NCI-H526 treated with DMSO at 0.1 percent for 48 hours (cell line): ENCODE results near the gene DNAH3.
"Not testable (repeated sequence)": the region's sequence is repeated elsewhere in the genome, so short reads cannot be mapped to it uniquely, and the experiment has no call there.

Experiments used
- DNase-seq: peaks from one replicate; lab custom pipeline; 2025; lab: John Stamatoyannopoulos, UW

DNAH3 gene

DNA sequence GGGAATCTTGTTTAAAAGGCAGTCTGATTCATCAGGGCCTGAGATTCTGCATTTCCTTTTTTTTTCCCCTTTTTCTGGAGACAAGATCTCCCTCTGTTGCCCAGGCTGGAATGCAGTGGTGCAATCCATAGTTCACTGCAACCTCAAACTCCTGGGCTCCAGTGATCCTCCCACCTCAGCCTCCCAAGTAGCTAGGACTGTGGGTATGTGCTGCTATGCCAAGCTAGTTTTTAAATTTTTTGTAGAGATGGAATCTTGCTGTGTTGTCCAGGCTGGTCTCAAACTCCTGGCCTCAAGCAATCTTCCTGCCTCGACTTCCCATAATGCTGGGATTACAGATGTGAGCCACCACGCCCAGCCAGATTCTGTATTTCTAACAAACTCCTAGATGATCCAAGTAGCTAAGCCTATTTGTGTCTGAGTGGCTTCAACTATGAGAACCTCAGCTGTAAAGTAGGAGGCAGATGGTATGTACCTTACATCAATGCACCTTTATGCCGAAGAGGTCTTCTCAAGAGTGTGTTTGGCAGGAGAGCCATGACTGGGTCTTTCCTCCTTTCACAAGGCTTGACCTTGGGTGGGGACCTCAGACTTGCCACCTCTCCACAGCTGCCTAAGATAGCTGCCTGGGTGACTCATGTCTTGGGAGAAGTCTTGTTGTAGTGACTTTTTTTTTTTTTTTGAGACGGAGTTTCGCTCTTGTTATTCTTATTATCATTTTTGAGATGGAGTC, 18.8 kb upstream of the DNAH3 start:
- DNase-seq: no peak

DNA sequence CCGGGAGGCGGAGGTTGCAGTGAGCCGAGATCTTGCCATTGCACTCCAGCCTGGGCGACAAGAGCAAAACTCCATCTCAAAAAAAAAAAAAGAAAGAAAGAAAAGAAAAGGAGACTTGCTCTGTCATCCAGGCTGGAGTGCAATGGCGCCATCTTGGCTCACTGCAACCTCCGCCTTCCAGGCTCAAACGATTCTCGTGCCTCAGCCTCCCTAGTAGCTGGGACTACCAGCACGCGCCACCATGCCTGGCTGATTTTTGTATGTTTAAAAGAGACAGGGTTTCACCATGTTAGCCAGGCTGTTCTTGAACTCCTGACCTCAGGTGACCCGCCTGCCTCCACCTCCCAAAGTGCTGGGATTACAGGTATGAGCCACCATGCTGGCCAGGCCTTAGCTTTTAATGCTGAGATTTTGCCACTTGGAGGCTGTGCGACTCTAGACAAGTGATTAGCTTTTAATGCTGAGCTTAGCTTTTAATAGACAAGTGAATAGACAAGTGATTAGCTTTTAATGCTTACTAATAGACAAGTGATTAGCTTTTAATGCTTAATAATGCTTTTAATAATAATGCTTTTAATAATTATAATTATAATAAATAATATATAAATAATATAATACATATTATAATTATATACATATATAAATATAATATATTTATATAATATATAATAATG, 17.4 kb upstream of the DNAH3 start:
- no peak for DNase-seq

DNA sequence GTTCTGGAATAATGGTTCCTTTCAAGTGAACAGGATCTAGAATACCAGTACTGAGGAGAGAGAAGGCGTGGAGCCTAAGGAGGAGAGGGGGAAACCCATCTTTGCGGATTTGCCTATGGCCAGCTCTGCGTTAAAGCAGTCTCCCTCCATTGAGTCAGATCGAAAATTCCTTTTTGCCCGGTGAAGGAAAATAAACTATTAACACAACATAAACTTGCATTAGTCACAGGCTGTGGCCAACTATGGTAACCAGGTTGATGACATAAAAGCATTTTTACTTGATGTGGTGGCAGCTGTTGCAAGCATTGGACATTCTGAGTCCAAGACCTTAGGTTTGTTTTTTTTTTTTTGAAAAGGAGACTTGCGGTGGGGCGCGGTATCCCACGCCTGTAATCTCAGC, 16.7 kb upstream of the DNAH3 start:
- no peak for DNase-seq

DNA sequence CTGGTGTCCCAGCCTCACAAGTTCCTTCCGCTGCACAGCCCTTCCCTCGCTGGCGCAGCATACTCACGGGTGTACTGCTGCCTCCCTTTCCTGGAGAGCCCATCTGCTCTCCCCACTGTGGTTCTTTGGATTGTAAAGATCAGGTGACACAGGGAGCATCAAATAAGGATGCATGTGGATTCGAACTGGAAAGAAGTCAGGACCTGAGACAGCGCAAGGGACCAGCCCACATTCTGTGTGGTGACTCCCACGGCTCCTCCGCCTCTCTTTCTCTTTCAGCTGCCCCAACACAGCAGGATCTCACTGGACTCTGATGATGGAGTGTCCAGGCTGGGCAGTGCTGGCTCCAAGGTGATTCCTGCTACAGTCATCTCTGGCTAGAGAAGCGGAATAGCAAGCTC, 15.9 kb upstream of the DNAH3 start:
- DNase-seq: no peak

DNA sequence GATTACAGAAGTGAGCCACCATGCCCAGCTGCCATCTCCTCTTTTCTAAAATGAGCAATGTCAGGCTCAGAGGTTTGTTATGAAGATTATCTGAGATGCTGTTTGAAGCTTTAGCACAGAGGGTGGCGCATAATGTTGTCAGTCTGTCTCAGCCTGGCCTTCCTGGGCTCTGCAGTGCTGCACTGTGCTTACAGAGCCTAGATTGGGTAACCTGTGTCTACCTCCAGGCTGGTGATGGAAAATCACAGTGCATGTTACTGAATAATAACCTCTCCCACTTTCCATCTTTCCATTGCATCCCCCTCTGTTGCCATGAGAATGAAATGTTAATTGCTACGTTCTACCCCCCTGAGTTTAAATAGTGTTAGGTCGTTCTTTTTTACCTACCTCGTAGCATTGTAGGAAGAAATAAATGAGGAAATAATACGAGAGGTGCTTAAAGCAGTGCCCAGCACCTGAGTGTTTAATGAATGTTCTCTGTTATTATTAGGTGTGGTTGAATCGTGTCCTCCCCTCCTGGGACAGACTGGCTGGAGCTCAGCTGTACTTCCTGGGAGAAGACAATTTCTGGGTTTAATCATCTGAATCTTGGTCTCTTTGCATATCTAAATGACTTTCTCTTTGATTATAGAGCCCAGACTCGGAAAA, 14.0 kb upstream of the DNAH3 start:
- no peak for DNase-seq

DNA sequence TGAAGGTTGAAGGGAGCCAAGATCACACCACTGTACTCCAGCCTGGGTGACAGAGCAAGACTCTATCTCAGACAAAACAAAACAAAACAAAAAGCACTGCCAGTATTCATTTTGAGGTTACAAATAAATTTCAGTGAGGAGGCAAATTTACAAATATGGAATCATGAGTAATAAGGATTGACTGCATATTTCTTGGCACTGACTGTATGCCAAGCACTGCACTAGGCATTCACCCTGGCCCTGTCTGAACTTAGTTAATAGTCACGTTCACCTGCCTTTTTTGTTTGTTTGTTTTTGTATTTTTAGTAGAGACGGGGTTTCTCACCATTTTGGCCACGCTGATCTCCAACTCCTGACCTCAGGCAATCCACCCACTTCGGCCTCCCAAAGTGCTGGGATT, 12.9 kb upstream of the DNAH3 start:
- DNase-seq: no peak

DNA sequence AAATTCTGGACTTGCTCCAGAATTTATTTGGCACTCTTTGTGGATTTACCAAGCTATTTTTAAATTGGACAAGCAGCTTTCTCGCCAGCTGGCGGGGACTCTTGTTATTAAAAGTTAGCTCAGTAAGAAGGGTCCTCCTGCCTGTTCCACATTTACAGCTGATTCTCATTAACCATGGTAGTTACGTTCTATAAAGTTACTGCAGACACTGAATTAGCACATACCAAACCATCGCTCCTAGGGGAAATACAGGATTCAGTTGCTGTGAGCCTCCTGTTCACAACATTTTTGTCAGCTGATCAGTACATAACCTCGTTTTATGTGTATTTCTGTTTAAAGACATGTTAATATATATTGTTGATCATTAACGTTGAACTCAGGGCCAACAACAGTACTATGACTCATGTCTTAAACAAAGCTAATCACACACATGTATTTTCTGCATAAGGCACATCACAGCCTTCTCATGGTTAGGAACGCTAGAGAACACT, 12.1 kb upstream of the DNAH3 start:
- DNase-seq: no peak

DNA sequence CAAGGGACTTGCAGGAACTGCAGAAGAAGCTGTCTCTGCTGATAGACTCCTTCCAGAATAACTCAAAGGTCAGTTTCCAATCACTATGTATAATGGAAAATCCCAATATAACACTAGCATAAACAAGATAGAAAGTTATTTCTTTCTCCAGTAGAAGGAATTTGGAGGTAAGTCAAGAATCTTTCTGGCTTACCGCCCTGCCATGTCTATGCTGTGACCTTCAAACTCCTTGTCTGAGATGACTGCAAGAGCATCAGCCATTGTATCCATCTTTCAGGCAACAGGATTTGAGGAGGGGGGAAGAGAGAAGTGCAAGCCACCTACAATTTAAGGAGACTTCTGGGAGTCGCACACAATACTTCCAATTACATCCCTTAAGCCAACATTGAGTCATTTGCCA, 10.6 kb upstream of the DNAH3 start:
- no peak for DNase-seq

DNA sequence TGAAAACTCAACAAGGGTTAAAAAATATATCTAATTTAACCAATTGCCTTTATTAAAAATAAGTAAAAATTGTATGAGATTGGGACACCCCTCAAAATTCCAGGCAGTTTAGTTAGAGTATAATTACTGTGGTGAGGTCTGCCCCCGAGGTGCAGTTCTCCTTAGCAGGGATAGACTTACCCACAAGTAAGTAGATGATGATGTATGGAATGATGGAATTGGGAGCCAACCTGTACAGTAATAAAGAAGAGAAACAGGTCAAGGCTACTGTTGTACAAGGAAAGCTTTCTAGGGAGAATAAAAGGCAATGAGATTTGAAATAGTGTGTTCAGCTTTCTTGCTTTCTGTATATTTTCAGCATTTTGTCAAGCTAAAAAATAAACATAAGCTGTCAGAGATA, 9.6 kb upstream of the DNAH3 start:
- no peak for DNase-seq

DNA sequence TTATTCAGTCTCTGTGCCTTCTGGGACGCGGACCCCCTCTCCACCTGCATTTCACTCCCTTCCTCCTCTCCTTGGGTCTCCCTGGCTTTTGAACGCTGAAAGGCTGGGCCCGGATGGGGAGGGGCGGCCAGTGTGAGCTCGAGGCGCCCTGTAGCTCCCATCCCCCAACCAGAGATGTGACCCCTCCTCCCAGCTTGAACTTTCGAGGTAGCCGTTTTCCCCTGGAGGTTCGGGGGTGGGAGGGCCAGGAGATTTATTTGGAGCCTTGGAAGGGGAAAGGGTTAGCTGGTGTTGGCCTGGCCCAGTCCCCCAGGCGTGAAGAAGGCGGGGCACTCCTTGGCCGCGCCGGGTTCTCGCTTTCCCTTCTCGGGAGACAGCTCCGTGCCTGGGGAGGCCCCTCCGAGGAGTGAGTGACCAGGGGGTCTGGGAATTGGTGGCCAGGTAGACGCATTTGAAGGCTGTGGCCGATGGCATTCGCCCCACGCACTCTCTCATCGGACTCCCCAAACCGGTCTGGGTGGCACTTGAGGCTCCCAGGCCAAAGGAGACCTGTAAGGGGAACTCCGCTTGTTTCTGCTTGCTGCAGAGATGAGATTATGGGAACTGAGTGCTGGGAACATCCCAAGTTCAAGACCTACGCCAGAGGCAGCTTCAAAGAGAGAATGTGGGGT, 8.8 kb upstream of the DNAH3 start:
- DNase-seq: peak; percentile 28

DNA sequence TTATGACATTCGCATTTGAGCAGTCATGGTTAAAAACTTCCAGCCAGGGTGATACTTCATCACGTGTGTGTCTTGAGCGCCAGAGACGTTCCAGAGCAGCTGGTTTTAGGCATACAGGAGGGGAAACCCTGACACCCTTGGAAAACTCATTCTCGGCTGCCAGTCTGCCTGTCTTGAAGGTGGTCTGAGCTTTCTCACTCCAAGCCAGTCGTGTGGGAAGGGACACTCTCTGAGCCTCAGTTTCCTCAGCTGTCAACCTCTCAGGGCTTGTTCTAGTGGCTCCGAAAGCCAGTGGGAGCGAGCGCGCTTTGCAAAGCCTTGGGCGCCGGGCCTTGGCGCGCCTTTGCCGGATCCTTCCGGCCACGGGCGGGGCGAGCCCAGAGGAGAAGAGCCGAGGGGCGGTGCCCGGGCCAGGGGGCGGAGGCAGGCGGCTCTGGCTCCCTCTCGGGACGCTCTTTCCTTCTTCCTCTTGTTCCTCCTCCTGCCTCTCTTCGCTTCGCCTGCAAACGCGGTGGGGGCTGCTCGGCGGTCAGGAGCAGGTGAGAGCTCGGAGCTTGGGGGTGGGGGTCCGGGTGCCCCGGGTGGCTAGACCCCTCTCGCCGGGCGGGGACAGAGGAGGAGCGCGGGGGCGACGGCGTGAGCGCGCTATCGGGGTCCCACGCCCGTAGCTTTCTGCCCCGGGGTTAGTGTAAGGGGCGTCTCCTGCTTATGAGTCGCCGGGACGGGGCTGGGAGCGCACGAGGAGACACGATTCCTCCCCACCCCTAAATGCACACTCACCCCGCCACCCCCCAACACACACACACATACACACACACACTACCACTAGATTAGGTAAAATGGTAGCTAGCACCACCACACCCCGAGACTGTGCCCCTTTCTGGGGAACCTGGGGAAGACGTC, 7.8 kb upstream of the DNAH3 start, which contains the start of gene LDAF1:
TSS of gene LDAF1 (plus strand) at position 467 of the 903 bp plus-strand sequence. CDS start 2,509 bp downstream, outside the sequence.
- DNase-seq: peak; percentile 61

DNA sequence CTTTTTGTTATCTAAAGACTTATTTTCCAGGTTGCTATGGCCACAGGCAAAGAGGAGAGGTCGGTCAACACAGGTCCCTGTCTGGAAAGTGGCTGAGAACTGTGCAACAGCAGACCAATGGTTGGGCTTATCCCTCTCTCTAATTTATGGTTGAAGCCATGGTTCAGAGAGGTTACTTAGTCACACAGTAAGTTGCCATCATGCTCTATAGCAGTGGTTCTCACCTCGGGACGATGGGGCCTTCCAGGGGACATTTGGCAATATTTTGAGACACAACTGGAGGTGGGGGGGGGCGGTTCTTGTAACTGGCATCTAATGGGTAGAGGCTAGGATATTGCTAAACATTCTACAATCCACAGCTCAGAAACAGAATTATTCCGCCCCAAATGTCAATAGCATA, 7.0 kb upstream of the DNAH3 start:
- DNase-seq: no peak

DNA sequence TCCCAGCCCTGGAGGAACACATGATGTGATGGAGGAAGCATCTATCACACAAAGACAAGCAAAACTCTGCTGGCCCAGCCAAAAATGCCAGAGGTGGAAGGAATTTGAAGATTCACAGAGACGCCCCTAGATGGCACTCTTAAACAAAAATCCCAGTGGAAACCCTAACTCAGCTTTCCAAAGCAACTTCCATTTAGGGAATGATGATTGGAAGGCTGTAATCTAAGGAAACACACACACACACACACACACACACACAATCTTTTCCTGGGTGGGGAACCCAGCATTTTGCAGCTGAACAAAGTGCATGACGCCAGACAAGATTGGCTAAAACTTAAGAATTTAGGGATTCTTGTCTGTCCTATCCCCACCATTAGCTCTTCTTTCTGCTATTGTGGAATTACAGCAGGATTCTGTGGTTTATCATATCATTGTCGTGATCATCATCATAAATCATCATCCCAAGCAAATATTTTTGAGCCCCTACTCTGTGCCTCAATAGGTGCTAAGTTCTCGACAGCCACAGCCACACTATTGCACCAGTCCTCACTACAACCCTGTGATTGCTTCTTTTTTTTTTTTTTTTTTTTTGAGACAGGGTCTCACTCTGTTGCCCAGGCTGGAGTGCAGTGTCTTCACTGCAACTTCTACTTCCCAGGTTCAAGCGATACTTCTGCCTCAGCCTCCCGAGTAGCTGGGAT, 6.3 kb upstream of the DNAH3 start:
- peak; percentile 69 for DNase-seq

DNA sequence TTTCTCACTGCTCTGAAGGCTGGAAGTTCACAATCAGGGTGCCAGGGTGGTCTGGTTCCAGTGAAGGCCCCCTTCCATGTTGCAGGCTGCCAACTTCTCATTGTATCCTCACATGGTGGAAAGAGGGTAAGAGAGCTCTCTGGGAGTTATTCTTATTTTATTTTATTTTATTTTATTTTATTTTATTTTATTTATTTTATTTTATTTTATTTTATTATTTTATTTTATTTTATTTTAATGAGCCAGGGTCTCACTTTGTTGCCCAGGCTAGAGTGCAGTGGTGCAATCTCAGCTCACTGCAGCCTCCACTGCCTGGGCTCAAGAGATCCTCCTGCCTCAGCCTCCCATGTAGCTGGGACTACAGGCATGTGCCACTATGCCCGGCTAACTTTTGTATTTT, 5.4 kb upstream of the DNAH3 start:
- DNase-seq: not testable (repeated sequence)

DNA sequence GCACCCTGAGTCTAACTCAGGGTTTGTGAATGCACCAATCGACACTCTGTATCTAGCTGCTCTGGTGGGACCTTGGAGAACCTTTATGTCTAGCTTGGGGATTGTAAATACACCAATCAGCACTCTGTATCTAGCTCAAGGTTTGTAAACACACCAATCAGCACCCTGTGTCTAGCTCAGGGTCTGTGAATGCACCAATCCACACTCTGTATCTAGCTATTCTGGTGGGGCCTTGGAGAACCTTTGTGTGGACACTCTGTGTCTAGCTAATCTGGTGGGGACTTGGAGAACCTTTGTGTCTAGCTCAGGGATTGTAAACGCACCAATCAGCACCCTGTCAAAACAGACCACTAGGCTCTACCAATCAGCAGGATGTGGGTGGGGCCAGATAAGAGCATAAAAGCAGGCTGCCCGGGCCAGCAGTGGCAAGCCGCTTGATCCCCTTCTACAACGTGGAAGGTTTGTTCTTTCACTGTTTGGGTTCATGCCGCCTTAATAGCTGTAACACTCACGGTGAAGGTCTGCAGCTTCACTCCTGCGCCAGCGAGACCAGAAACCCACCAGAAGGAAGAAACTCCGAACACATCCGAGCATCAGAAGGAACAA, 2.6 kb upstream of the DNAH3 start:
- DNase-seq: not testable (repeated sequence)

DNA sequence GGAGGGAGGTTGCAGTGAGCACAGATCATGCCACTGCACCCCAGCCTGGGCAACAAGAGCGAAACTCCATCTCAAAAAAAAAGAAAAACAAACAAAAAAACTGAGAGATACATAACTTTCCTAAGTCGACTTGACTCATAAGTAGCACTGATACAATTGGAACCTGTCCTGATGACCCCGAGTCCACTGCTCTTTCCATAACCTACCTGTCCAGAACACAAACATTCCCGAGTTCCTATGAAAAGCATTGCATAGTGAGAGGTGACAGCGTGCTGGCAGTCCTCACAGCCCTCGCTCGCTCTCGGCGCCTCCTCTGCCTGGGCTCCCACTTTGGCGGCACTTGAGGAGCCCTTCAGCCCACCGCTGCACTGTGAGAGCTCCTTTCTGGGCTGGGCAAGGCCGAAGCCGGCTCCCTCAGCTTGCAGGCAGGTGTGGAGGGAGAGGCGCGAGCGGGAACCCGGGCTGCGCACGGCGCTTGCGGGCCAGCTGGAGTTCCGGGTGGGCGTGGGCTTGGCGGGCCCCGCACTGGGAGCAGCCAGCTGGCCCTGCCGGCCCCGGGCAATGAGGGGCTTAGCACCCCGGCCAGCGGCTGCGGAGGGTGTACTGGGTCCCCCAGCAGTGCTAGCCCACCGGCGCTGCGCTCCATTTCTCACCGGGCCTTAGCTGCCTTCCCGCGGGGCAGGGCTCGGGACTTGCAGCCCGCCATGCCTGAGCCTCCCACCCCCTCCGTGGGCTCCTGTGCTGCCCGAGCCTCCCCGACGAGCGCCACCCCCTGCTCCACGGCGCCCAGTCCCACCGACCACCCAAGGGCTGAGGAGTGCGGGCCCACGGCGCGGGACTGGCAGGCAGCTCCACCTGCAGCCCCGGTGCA, 1.7 kb upstream of the DNAH3 start:
- DNase-seq: not testable (repeated sequence)

DNA sequence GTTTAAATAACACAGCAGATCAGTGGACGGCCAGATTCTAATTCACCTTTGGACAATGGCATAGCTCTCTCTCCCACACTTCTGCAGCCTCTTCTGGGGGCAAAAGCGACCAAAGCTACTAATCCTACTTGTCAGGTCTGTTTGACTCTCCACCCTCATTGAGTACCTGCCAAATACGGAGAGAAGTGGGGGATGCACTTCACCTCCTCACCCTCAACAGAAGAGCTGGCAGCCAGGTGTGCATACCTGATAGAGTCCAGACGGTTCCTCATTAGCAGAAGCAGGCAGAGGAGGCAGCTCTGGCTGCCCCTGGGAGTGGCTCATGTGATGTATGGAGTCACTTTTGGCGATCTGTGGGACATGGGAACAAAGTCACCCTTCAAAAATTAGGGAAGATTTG, 4.9 kb downstream of the DNAH3 start:
- DNase-seq: no peak

DNA sequence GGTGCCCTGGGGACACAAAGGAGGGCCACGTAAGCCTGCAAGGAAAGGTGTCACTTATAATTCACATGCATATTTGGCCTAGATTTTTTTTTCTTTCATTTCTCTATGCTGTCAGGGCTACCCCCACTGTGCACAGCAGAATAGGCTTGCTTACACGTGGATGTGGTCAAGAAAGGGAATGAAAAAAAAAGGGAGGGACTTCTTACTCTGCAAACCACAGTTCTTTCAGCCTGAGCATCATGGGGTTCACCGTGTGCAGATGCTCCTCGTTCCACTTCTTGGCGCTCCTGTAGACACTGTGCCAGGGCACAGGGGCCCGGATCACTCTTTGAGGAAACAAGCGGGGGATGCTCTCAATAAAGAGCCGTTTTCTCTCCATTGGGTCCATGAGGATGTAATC, 16.6 kb downstream of the DNAH3 start:
- DNase-seq: no peak

DNA sequence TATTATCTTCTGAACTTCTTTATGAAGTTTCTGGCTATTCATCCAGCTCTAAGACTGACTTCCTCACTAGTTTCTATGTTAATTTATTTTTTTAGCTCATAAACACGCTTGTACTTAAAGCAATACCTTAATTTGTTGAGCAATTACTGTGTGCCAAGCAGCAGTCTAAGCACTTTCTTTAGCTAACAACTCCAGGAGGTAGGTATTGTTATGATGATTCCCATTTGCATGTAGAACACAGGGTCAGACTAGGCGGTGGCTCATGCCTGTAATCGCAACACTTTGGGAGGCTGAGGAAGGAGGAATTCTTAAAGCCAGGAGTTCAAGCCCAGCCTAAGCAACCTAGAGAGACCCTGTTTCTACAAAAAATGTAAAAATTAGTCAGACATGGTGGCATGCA, 19.8 kb downstream of the DNAH3 start:
- no peak for DNase-seq
